K562 (cell line): ENCODE data around the gene SAMD11. TPM values are rescaled to one million over a fixed set of nuclear protein-coding genes. Genes with fewer than 3 reads are reported as not detected.

ENCODE experiments used
- ATAC-seq: fragments of 200-7000 bp; cut with Tn5 transposase; 3 replicates; pipeline ENCODE4 v1.9.1; 2020; ENCODE audit warnings: moderate library complexity
- BruUV-seq: library from RNA; stranded (reverse); fragments of 400-500 nt; replicated peaks from 2 replicates; lab custom pipeline; 2021; lab: Mats Ljungman, UMichigan
- CTCF ChIA-PET: fragments of 300-600 bp; formaldehyde crosslinking; extraction: SDS; loops from one replicate; lab custom pipeline; 2021; ENCODE audit warnings: low intra/inter-chr PET ratio; lab: Yijun Ruan, JAX
- POLR2A ChIA-PET: fragments of 300-600, 350-650 bp; sonication (Branson Sonifier 250); formaldehyde crosslinking; extraction: SDS; loops from one replicate; lab custom pipeline; 2021; ENCODE audit warnings: antibody characterized with exemption, inconsistent platforms; lab: Yijun Ruan, JAX
- DNase-seq, 4 experiments: peaks; one replicate each; pipeline versions ENCODE4 v3.0.0 to v3.0.0-alpha.2; 2011 to 2018; ENCODE audit warnings: low spot score in 3 of 4, mixed read lengths in 3 of 4; ENCODE audit errors: extremely low read depth in 1 of 4
- FAIRE-seq: peaks from 2 replicates; lab custom pipeline; 2011; peaks lifted over from hg19 to GRCh38; lab: Jason Lieb, UNC
- H2AFZ ChIP-seq: 2 replicates; pipeline ENCODE4 v1.6.0; 2011; ENCODE audit warnings: low read depth, low read length, control low read depth, inconsistent platforms
- H3K27ac ChIP-seq: fragments of 200-600 bp; 3 replicates; pipeline ENCODE4 v1.8.0; 2011; ENCODE audit warnings: low read depth, mild to moderate bottlenecking, control low read depth, inconsistent platforms, low read length, moderate library complexity, mixed read lengths; ENCODE audit errors: extremely low read depth
- H3K27me3 ChIP-seq, 2 experiments: fragments of 300-600 bp in 1 of 2; 2 replicates in 1 of 2; 3 replicates in 1 of 2; pipeline versions ENCODE4 v1.6.0 to v1.8.0; 2011; ENCODE audit warnings: inconsistent platforms in 2 of 2, low read length in 2 of 2, mild to moderate bottlenecking in 1 of 2, mixed read lengths in 1 of 2, moderate library complexity in 1 of 2; ENCODE audit not compliant: control insufficient read depth in 2 of 2, insufficient read depth in 2 of 2
- H3K36me3 ChIP-seq: fragments of 300-600 bp; 3 replicates; pipeline ENCODE4 v1.8.0; 2011; ENCODE audit warnings: mild to moderate bottlenecking, low read length, inconsistent platforms; ENCODE audit not compliant: control insufficient read depth, insufficient read depth
- H3K4me1 ChIP-seq, 2 experiments: fragments of 200-600 bp in 1 of 2; replicated peaks in 1 of 2; 2 replicates in 1 of 2; 3 replicates in 1 of 2; pipeline versions ENCODE4 v1.5.1 to v1.8.0; 2011; ENCODE audit warnings: inconsistent platforms in 2 of 2, low read length in 2 of 2, mild to moderate bottlenecking in 1 of 2, mixed read lengths in 1 of 2, moderate library complexity in 1 of 2; ENCODE audit not compliant: control insufficient read depth in 2 of 2, insufficient read depth in 2 of 2
- H3K4me2 ChIP-seq: 2 replicates; pipeline ENCODE4 v1.6.1; 2011; ENCODE audit warnings: low read length, control low read depth, inconsistent platforms, mixed read lengths; ENCODE audit not compliant: insufficient read depth
- H3K4me3 ChIP-seq: fragments of 200-600 bp; sonication (generic), shearing (Covaris generic); 2 replicates; pipeline ENCODE4 v1.5.1; 2016; ENCODE audit warnings: control low read depth, inconsistent platforms
- H3K79me2 ChIP-seq: fragments of 200-600 bp; 3 replicates; pipeline ENCODE4 v1.8.0; 2011; ENCODE audit warnings: low read length, inconsistent platforms; ENCODE audit not compliant: control insufficient read depth, insufficient read depth
- H3K9ac ChIP-seq, 2 experiments: 2 replicates each; pipeline versions ENCODE4 v1.6.0 to v1.6.1; 2011; ENCODE audit warnings: low read depth in 2 of 2, low read length in 2 of 2, control low read depth in 1 of 2, inconsistent platforms in 1 of 2, mild to moderate bottlenecking in 1 of 2, mixed read lengths in 1 of 2; ENCODE audit not compliant: insufficient read depth in 1 of 2
- H3K9me1 ChIP-seq: one replicate; pipeline ENCODE4 v1.6.0; 2011; ENCODE audit warnings: inconsistent platforms, mild to moderate bottlenecking, low read length, moderate library complexity; ENCODE audit not compliant: control insufficient read depth, insufficient read depth
- H3K9me3 ChIP-seq: replicated peaks from 2 replicates; pipeline ENCODE4 v1.5.1; 2011; ENCODE audit warnings: low read depth, low read length, inconsistent platforms; ENCODE audit not compliant: control insufficient read depth, insufficient read depth
- H4K20me1 ChIP-seq: replicated peaks from 2 replicates; pipeline ENCODE4 v1.6.1; 2011; ENCODE audit warnings: low read length, inconsistent platforms, mixed read lengths; ENCODE audit not compliant: control insufficient read depth, insufficient read depth
- CEBPB ChIP-seq: fragments of 450-650 bp; IDR thresholded peaks from 2 replicates; pipeline ENCODE4 v1.6.1; 2016; ENCODE audit warnings: missing genetic modification characterization, missing compliant biosample characterization
- ELK3 ChIP-seq: fragments of 450-650 bp; formaldehyde crosslinking; IDR thresholded peaks from 2 replicates; pipeline ENCODE4 v1.4.0; 2020; ENCODE audit warnings: mild to moderate bottlenecking
- HMGN3 ChIP-seq: IDR thresholded peaks from 2 replicates; pipeline ENCODE4 v1.6.1; 2011; ENCODE audit warnings: borderline replicate concordance, low read depth, mild to moderate bottlenecking, mixed read lengths, low read length; ENCODE audit not compliant: insufficient read length; ENCODE audit errors: extremely low read depth
- MXI1 ChIP-seq: IDR thresholded peaks from 2 replicates; pipeline ENCODE4 v1.6.1; 2011; ENCODE audit warnings: low read depth, mild to moderate bottlenecking, improper control_type of control experiment, low read length
- PCBP2 ChIP-seq: fragments of 200-400 bp; formaldehyde crosslinking; IDR thresholded peaks from 2 replicates; pipeline ENCODE4 v1.6.1; 2018; ENCODE audit warnings: low read length, low read depth, mild to moderate bottlenecking, moderate library complexity; ENCODE audit not compliant: poor library complexity, severe bottlenecking
- RB1 ChIP-seq: fragments of 450-650 bp; IDR thresholded peaks from 2 replicates; pipeline ENCODE4 v1.6.1; 2017; ENCODE audit warnings: low read depth, mild to moderate bottlenecking
- RFX1 ChIP-seq: fragments of 450-650 bp; IDR thresholded peaks from 2 replicates; pipeline ENCODE4 v1.6.1; 2016; ENCODE audit warnings: mild to moderate bottlenecking, moderate library complexity
- TAF9B ChIP-seq: fragments of 450-650 bp; IDR thresholded peaks from 2 replicates; pipeline ENCODE4 v1.6.1; 2018; ENCODE audit warnings: mild to moderate bottlenecking; ENCODE audit not compliant: partially characterized antibody
- ZBTB7A ChIP-seq: IDR thresholded peaks from 2 replicates; pipeline ENCODE4 v1.6.1; 2011; ENCODE audit warnings: low read depth, mild to moderate bottlenecking, low read length, moderate library complexity, borderline replicate concordance; ENCODE audit not compliant: control insufficient read depth
- ZEB2 ChIP-seq: fragments of 450-650 bp; IDR thresholded peaks from 2 replicates; pipeline ENCODE4 v1.6.1; 2016
- ZNF444 ChIP-seq: fragments of 250-450 bp; sonication (Bioruptor Pico); IDR thresholded peaks from 2 replicates; pipeline ENCODE4 v1.4.0; 2020; ENCODE audit warnings: mild to moderate bottlenecking, moderate library complexity
- ZNF764 ChIP-seq: fragments of 250-450 bp; sonication (Bioruptor Pico); IDR thresholded peaks from 2 replicates; pipeline ENCODE4 v1.4.0; 2020; ENCODE audit warnings: low read depth, mild to moderate bottlenecking, moderate library complexity
- ZSCAN32 ChIP-seq: fragments of 450-650 bp; formaldehyde crosslinking; IDR thresholded peaks from 2 replicates; pipeline ENCODE4 v1.4.0; 2020; ENCODE audit warnings: mild to moderate bottlenecking, moderate library complexity
- WGBS: fragments of 100-300 bp; shearing (Covaris generic); methylation state at CpG from one replicate; pipeline ENCODE4 v1.1.6; 2016; ENCODE audit warnings: low coverage, mixed read lengths; ENCODE audit not compliant: insufficient coverage; ENCODE audit errors: missing lambda C conversion rate; 5-methylcytosine and 5-hydroxymethylcytosine counted together
- in situ Hi-C: fragments of 300-500 bp; cut with MboI; formaldehyde crosslinking; loops from 4 replicates; pipeline ENCODE4 v1.15.0; 2018; ENCODE audit warnings: inconsistent platforms, mixed read lengths
- intact Hi-C: fragments of 100-400 bp; cut with micrococcal nuclease; formaldehyde crosslinking; loops from 2 replicates; pipeline ENCODE4 v1.14.2; 2022
- polyA plus RNA-seq, 8 experiments: library from polyadenylated mRNA; depleted of rRNA in 4 of 8; stranded (reverse) in 5 of 8; unstranded in 3 of 8; fragments of >200 nt; fragmentation: Nextera tagmentation in 2 of 8; fragmentation: Illumina TruSeq in 1 of 8; extraction: Ambion mirVana in 2 of 8; extraction: Trizol in 1 of 8; gene quantifications; 2 replicates each; pipeline versions ENCODE4 v1.2.1 to v1.2.3, GENCODE V29; 2011 to 2014; ENCODE audit warnings: inconsistent platforms in 1 of 8, missing spikeins in 1 of 8
- total RNA-seq, 7 experiments: library from RNA; depleted of rRNA in 6 of 7; stranded (reverse); fragments of >200 nt in 6 of 7; fragmentation: Illumina TruSeq in 2 of 7; extraction: Trizol in 2 of 7; gene quantifications; 2 replicates each; pipeline versions ENCODE4 v1.2.1 to v1.2.3, GENCODE V29; 2011 to 2021; ENCODE audit warnings: low replicate concordance in 1 of 7
- TF ChIP-seq, protein P1 (sequence below), 3 experiments: IDR thresholded peaks in 2 of 3; conservative IDR thresholded peaks in 1 of 3; 2 replicates each; pipeline ENCODE4 v1.5.1; 2011 to 2012; ENCODE audit warnings: low read length in 3 of 3, mild to moderate bottlenecking in 3 of 3, control low read depth in 2 of 3, improper control_type of control experiment in 1 of 3, inconsistent platforms in 1 of 3, low read depth in 1 of 3, mixed read lengths in 1 of 3, moderate library complexity in 1 of 3; ENCODE audit not compliant: insufficient read depth in 2 of 3
- TF ChIP-seq, protein P2 (sequence below), 2 experiments: fragments of 250-450 bp in 1 of 2; fragments of 450-650 bp in 1 of 2; sonication (Bioruptor Pico) in 1 of 2; IDR thresholded peaks; 2 replicates each; pipeline versions ENCODE4 v1.6.1 to v1.8.0; 2016 to 2021; ENCODE audit warnings: mild to moderate bottlenecking in 2 of 2, moderate library complexity in 2 of 2, missing compliant biosample characterization in 1 of 2, missing genetic modification characterization in 1 of 2
- TF ChIP-seq, protein P3 (sequence below): fragments of 450-650 bp; formaldehyde crosslinking; IDR thresholded peaks from 2 replicates; pipeline ENCODE4 v1.4.0; 2022; ENCODE audit warnings: mild to moderate bottlenecking, moderate library complexity

Gene SAMD11
- total and polyA plus RNA-seq, 9 of the 15 experiments (the other 6 are each of a cell fraction or from before 2014, with no cell fraction given), result 0.07 to 0.82 (median 0.11) TPM; not detected in 2

DNA sequence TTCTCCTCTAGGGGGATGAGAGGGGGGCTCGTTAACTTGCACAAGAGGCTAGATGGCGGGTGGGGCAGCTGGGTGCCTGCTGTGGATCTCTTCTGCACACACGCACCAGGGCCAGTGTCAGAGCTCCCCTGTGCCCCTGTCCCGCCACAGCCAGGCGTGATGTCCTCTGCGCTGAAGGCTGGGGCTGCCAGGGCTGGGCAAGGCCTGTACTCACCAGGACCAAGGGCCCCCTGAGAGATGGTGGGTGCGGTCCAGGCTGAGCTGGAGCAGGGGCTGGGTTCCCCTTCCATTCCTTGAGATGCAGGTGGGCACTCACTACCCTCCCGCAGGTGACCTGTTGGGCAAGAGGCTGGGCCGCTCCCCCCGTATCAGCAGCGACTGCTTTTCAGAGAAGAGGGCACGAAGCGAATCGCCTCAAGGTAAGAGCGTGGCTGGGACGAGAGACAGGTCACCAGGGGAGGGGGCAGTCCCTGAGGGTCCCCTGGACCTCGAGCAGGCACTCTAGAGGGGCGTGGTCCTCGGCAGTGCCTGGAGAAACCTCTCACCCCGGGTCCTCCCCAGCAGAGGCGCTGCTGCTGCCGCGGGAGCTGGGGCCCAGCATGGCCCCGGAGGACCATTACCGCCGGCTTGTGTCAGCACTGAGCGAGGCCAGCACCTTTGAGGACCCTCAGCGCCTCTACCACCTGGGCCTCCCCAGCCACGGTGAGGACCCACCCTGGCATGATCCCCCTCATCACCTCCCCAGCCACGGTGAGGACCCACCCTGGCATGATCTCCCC, 15.2 kb downstream of the SAMD11 start:
- Histone ChIP-seq H3K9me1 (no peaks in the 10 kb centered on the region), H3K4me3 (no peak overlapping the region), H3K4me2 (no peak overlapping the region), H4K20me1 (peaks cover 20% of the 10 kb centered on the region; the same call in 1 of the 2 replicates), H3K9me3 (no peaks in the 10 kb centered on the region), H3K27me3 (peaks cover 11 to 20% of the 10 kb centered on the region in 2 experiments; a peak in 4 of 5 replicates), H2AFZ (peak overlapping the region; percentile 40), H3K36me3 (peaks cover 3% of the 10 kb centered on the region; the same call in 1 of the 3 replicates), H3K79me2 (no peaks in the 10 kb centered on the region), H3K27ac (no peak overlapping the region), H3K4me1 (peaks cover 28 to 89% of the 10 kb centered on the region in 2 experiments), H3K9ac (peak overlapping the region in 1 of 2 experiments; percentile 65; a peak in 2 of 4 replicates)
- DNase-seq, result peak; percentile 69 to 82 (median 70)
- BruUV-seq, result no TSS peak
- 32% methylated on average over 28 of the region's 30 CpGs for WGBS
- CTCF ChIA-PET, result interaction anchor here (0.7 to 1.5 kb wide), 3 partner anchors 33 to 50 kb away, joined by 3 to 12 read pairs (median 3); no protein-coding TSS in a partner anchor
- peak; percentile 64 for ATAC-seq
- peak; percentile 65 for FAIRE-seq
- POLR2A ChIA-PET, result interaction anchor here (0.5 to 1.7 kb wide), 12 partner anchors 7 to 50 kb away, joined by 3 to 7 read pairs (median 4); partner anchors contain the start of gene PLEKHN1
- intact Hi-C loops (no loop called here), in situ Hi-C loops (no loop called here)
- TF ChIP-seq RFX1 (no peak), ZNF764 (CRISPR knock-in tag) (no peak), ZEB2 (no peak), RB1 (no peak), ZBTB7A (peak; percentile 86; the same call in 1 of the 2 replicates), ELK3 (CRISPR knock-in tag) (no peak), PCBP2 (no peak), HMGN3 (peak; percentile 8), CEBPB (tag) (0 out of 2 replicates have a peak, but pooled peaks have one; percentile 26), MXI1 (no peak), TAF9B (no peak), ZSCAN32 (CRISPR knock-in tag) (no peak), ZNF444 (no peak)
- TF ChIP-seq, protein P1, sequence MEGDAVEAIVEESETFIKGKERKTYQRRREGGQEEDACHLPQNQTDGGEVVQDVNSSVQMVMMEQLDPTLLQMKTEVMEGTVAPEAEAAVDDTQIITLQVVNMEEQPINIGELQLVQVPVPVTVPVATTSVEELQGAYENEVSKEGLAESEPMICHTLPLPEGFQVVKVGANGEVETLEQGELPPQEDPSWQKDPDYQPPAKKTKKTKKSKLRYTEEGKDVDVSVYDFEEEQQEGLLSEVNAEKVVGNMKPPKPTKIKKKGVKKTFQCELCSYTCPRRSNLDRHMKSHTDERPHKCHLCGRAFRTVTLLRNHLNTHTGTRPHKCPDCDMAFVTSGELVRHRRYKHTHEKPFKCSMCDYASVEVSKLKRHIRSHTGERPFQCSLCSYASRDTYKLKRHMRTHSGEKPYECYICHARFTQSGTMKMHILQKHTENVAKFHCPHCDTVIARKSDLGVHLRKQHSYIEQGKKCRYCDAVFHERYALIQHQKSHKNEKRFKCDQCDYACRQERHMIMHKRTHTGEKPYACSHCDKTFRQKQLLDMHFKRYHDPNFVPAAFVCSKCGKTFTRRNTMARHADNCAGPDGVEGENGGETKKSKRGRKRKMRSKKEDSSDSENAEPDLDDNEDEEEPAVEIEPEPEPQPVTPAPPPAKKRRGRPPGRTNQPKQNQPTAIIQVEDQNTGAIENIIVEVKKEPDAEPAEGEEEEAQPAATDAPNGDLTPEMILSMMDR (IDR thresholded peaks at IDR 0.05 in 2 of 3, conservative IDR thresholded peaks at IDR 0.05 in 1 of 3; ENCODE audit: insufficient read depth in 2 of 3, low read depth in 1 of 3, low read length in 3 of 3), result peak; percentile 48 to 93 (median 54); a peak in 5 of 6 replicates
- TF ChIP-seq, protein P2, sequence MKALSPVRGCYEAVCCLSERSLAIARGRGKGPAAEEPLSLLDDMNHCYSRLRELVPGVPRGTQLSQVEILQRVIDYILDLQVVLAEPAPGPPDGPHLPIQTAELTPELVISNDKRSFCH (CRISPR knock-in tag; IDR thresholded peaks at IDR 0.05), result no peak
- TF ChIP-seq, protein P2 (tag; IDR thresholded peaks at IDR 0.05), result no peak
- TF ChIP-seq, protein P3, sequence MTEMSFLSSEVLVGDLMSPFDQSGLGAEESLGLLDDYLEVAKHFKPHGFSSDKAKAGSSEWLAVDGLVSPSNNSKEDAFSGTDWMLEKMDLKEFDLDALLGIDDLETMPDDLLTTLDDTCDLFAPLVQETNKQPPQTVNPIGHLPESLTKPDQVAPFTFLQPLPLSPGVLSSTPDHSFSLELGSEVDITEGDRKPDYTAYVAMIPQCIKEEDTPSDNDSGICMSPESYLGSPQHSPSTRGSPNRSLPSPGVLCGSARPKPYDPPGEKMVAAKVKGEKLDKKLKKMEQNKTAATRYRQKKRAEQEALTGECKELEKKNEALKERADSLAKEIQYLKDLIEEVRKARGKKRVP (CRISPR knock-in tag), result no peak
